ENCODE measurements around the gene SIGLEC11.

GRCh38 chr19:49983645-49984229 is 22.8 kb upstream of the SIGLEC11 start:
- TF ChIP-seq, protein P1, sequence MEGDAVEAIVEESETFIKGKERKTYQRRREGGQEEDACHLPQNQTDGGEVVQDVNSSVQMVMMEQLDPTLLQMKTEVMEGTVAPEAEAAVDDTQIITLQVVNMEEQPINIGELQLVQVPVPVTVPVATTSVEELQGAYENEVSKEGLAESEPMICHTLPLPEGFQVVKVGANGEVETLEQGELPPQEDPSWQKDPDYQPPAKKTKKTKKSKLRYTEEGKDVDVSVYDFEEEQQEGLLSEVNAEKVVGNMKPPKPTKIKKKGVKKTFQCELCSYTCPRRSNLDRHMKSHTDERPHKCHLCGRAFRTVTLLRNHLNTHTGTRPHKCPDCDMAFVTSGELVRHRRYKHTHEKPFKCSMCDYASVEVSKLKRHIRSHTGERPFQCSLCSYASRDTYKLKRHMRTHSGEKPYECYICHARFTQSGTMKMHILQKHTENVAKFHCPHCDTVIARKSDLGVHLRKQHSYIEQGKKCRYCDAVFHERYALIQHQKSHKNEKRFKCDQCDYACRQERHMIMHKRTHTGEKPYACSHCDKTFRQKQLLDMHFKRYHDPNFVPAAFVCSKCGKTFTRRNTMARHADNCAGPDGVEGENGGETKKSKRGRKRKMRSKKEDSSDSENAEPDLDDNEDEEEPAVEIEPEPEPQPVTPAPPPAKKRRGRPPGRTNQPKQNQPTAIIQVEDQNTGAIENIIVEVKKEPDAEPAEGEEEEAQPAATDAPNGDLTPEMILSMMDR (IDR thresholded peaks at IDR 0.05; ENCODE audit: extremely low read depth in 1 of 2, insufficient read depth in 1 of 2, low read depth in 1 of 2, low read length in 2 of 2) = peak; percentile 82 to 84
- TF ChIP-seq POLR2A (IDR thresholded peaks at IDR 0.05; ENCODE audit: low read depth, low read length) (no peak), POLR2AphosphoS5 (IDR thresholded peaks at IDR 0.05; ENCODE audit: insufficient read depth, low read depth, low read length) (peak; percentile 15), MYC (IDR thresholded peaks at IDR 0.05; ENCODE audit: low read depth, low read length) (no peak), EZH2 (IDR thresholded peaks at IDR 0.05; ENCODE audit: borderline replicate concordance, low read depth, low read length, severe bottlenecking) (no peak)

Data from endothelial cell of umbilical vein (primary cell).